Breast epithelium (tissue), 4 donors: ENCODE data around the gene KCNA3. TPM values are rescaled to one million over a fixed set of nuclear protein-coding genes. Genes with fewer than 3 reads are reported as not detected.

Source experiments
- DNase-seq, 2 donors: peaks; one replicate each; pipeline ENCODE4 v3.0.0-alpha.2; 2019; ENCODE audit warnings: low spot score in 2 of 2
- H3K27ac ChIP-seq, 2 donors: fragments of 200-600 bp; sonication (generic) in 1 of 2; one replicate each; pipeline ENCODE4 v1.5.1; 2016 to 2019; ENCODE audit warnings: mild to moderate bottlenecking in 1 of 2
- H3K27me3 ChIP-seq, 2 donors: fragments of 200-600 bp; sonication (generic) in 1 of 2; one replicate each; pipeline versions ENCODE4 v1.5.1 to v1.6.0; 2017 to 2019; ENCODE audit warnings: control low read depth in 1 of 2, mild to moderate bottlenecking in 1 of 2
- H3K36me3 ChIP-seq: fragments of 200-600 bp; one replicate; pipeline ENCODE4 v1.5.1; 2019
- H3K4me1 ChIP-seq, 2 donors: fragments of 200-600 bp; sonication (generic); one replicate each; pipeline ENCODE4 v1.5.1; 2016 to 2019; ENCODE audit warnings: control low read depth in 1 of 2
- H3K4me3 ChIP-seq, 3 donors: fragments of 200-600 bp; sonication (generic); 1 replicate in 2 of 3; 2 replicates in 1 of 3; pipeline ENCODE4 v1.5.1; 2016 to 2019; ENCODE audit warnings: mild to moderate bottlenecking in 3 of 3, moderate library complexity in 2 of 3
- H3K9me3 ChIP-seq, 2 donors: fragments of 200-600 bp; sonication (generic) in 1 of 2; one replicate each; pipeline ENCODE4 v1.5.1; 2016 to 2019; ENCODE audit warnings: control low read depth in 1 of 2
- POLR2A ChIP-seq: fragments of 450-650 bp; IDR thresholded peaks from one replicate; pipeline ENCODE4 v1.6.1; 2016; ENCODE audit warnings: antibody characterized with exemption, mild to moderate bottlenecking, moderate library complexity
- POLR2AphosphoS5 ChIP-seq, 3 donors: sonication (generic); formaldehyde crosslinking; IDR thresholded peaks; one replicate each; pipeline ENCODE4 v1.6.1; 2017; ENCODE audit warnings: antibody characterized with exemption in 3 of 3
- intact Hi-C: fragments of 100-400 bp; cut with DNase I; formaldehyde crosslinking; loops from one replicate; pipeline ENCODE4 v1.15.1; 2023; ENCODE audit warnings: low total_unique reads
- total RNA-seq, 3 donors: library from RNA; depleted of rRNA; stranded (reverse); fragments of >200 nt; gene quantifications; one replicate each; pipeline ENCODE4 v1.1.0, GENCODE V29; 2016
- TF ChIP-seq, protein P1 (sequence below), 3 donors: fragments of 450-650 bp; IDR thresholded peaks; one replicate each; pipeline ENCODE4 v1.5.1; 2016 to 2017; ENCODE audit warnings: antibody characterized with exemption in 3 of 3, mild to moderate bottlenecking in 3 of 3, moderate library complexity in 3 of 3

The KCNA3 gene
- total RNA-seq, 3 donors from 2014 or later = 0.96 to 3.9 (median 2.2) TPM

DNA sequence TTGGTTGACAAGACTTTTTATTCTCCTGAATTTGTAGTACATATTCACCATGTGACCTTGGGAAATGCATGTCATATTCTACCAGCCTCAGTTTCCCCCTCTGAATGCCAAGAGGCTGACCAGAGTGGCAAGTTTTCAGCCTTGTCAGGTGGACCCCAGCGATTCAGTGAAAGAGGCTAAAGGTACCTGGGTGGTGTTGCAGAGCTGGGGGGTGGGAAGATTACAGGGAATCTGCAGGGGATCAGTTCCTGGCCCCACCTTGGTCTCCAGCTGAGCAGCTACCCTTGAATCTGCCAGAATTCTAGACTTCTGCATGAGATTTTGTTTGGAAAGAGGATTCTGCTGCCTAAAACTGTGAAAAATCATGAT lies 40.7 kb downstream of the KCNA3 start:
- Histone ChIP-seq H3K27me3 (no peaks in the 10 kb centered on the region), H3K27ac (peak overlapping the region in 1 of 2 donors; percentile 9), H3K4me1 (no peaks in the 10 kb centered on the region), H3K9me3 (no peaks in the 10 kb centered on the region), H3K4me3 (no peak overlapping the region), H3K36me3 (no peaks in the 10 kb centered on the region)
- intact Hi-C loops = no loop called here
- TF ChIP-seq POLR2A = no peak
- TF ChIP-seq, protein P1, sequence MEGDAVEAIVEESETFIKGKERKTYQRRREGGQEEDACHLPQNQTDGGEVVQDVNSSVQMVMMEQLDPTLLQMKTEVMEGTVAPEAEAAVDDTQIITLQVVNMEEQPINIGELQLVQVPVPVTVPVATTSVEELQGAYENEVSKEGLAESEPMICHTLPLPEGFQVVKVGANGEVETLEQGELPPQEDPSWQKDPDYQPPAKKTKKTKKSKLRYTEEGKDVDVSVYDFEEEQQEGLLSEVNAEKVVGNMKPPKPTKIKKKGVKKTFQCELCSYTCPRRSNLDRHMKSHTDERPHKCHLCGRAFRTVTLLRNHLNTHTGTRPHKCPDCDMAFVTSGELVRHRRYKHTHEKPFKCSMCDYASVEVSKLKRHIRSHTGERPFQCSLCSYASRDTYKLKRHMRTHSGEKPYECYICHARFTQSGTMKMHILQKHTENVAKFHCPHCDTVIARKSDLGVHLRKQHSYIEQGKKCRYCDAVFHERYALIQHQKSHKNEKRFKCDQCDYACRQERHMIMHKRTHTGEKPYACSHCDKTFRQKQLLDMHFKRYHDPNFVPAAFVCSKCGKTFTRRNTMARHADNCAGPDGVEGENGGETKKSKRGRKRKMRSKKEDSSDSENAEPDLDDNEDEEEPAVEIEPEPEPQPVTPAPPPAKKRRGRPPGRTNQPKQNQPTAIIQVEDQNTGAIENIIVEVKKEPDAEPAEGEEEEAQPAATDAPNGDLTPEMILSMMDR (IDR thresholded peaks at IDR 0.05) = no peak
- no peak for TF ChIP-seq POLR2AphosphoS5 (IDR thresholded peaks at IDR 0.05)
- no peak for DNase-seq

DNA sequence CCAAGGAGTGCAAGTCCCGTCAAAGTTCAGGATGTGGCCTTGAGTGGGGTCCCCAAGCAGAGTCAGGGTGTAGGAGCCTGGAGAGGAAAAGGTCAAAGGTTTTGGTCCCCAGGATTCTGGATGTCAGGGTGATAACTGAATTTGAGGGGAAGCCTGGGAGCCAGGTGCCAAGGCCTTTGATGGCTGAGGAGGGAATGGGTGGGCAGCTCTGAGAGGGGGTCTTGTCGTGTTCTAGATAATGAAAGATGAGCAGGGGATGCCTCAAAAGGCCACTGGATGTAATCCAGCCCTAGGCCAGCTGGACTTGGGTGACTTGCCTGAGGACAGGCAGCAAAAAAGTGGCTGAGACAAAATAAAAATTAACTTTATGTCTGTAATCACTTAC lies 41.1 kb downstream of the KCNA3 start:
- Histone ChIP-seq H3K4me3 (no peak overlapping the region), H3K27me3 (no peaks in the 10 kb centered on the region), H3K9me3 (no peaks in the 10 kb centered on the region), H3K4me1 (no peaks in the 10 kb centered on the region), H3K36me3 (no peaks in the 10 kb centered on the region), H3K27ac (no peak overlapping the region)
- DNase-seq = no peak
- intact Hi-C loops = no loop called here
- TF ChIP-seq POLR2AphosphoS5 (IDR thresholded peaks at IDR 0.05) (no peak), POLR2A (no peak)
- TF ChIP-seq, protein P1 (IDR thresholded peaks at IDR 0.05) = no peak

DNA sequence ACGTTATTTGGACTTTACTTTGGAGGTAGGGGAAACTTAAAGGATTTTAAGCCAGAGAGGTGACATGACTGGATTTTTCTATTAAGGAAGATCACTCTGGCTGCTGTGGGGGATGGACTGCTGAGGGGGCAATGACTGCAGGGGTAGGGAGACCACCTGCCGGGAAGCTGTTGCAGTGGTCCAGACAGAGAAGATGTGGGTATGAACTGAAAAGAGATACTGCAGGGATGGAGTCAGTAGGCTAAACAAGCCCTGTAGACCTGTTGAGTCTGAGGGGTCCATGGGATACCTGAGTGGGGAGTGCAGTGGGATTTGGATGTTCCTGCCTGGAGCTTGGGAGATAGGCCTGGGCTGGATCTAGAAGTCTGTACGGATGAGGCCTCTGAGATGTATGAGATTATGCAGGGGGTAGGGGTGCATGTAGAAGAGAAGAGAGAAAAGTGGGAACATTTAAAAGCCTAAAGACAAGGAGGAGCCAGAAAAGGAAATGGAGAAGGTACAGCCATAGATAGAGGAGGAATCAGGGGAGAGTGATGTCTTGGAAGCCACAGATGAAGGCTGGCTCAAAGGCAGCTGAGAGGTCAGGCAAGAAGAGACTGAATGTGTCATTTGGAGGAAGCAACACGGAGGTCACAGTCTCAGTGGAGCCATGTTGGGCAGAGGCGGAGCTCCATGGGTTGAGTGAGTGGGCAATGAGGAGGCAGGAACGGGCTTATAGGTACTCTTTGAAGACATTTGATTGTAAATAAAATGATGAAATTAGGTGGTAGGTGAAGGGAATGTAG lies 42.7 kb downstream of the KCNA3 start:
- TF ChIP-seq POLR2AphosphoS5 (IDR thresholded peaks at IDR 0.05) = no peak
- no peak for TF ChIP-seq POLR2A
- TF ChIP-seq, protein P1 (IDR thresholded peaks at IDR 0.05) = no peak
- intact Hi-C loops = no loop called here
- H3K4me1 ChIP-seq = no peaks in the 10 kb centered on the region
- DNase-seq = no peak
- H3K27ac ChIP-seq = no peak overlapping the region
- no peaks in the 10 kb centered on the region for H3K27me3 ChIP-seq
- no peaks in the 10 kb centered on the region for H3K9me3 ChIP-seq
- H3K4me3 ChIP-seq = no peak overlapping the region
- H3K36me3 ChIP-seq = no peaks in the 10 kb centered on the region

DNA sequence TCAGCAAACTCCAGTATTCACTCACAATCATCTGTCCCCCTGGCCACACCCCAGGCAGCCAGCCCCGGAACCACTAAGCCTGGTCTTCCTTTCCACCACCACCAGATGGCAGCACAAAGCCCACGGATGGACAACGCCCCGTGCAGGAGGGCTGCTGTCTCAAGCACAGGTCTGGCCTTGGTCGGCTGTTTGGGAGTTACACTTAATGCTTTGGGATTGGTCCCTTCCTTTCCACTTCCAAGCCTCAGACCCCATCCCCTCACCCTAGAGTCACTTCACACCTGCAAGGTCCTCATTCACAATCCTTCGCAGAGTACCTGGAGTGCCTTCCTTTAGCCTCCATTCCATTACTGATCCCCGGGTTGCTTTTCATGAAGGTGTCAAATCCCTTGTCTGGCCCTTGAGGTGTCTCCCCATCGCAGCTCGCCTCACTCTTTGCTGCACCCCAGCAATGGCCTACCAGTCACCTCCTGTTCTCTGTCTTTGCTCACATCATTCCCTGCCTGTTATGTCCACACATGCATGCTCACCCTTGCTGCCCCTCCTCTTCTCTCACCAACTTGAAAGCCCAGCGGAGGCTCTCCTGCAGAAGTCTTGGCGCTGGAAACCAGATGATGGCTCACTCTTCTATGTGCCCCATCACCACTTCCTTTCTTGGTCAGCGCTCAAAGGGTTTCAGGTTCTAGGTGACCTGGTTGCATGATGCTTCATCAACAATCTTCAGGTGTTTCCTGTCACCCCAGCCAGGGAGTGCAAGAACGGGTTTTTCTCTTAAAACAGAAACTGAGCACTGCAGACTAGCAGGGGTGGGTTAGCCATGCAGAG lies 43.7 kb downstream of the KCNA3 start:
- peak; percentile 41 to 73 for DNase-seq
- no peaks in the 10 kb centered on the region for H3K36me3 ChIP-seq
- H3K4me3 ChIP-seq = no peak overlapping the region
- no peaks in the 10 kb centered on the region for H3K4me1 ChIP-seq
- intact Hi-C loops = no loop called here
- no peaks in the 10 kb centered on the region for H3K27me3 ChIP-seq
- TF ChIP-seq POLR2A (no peak), POLR2AphosphoS5 (IDR thresholded peaks at IDR 0.05) (no peak)
- TF ChIP-seq, protein P1 (IDR thresholded peaks at IDR 0.05) = peak; percentile 58 to 80 (median 76)
- H3K9me3 ChIP-seq = no peaks in the 10 kb centered on the region
- H3K27ac ChIP-seq = no peak overlapping the region
